ENCODE measurements around the gene DCHS2.

Gene DCHS2

DNA sequence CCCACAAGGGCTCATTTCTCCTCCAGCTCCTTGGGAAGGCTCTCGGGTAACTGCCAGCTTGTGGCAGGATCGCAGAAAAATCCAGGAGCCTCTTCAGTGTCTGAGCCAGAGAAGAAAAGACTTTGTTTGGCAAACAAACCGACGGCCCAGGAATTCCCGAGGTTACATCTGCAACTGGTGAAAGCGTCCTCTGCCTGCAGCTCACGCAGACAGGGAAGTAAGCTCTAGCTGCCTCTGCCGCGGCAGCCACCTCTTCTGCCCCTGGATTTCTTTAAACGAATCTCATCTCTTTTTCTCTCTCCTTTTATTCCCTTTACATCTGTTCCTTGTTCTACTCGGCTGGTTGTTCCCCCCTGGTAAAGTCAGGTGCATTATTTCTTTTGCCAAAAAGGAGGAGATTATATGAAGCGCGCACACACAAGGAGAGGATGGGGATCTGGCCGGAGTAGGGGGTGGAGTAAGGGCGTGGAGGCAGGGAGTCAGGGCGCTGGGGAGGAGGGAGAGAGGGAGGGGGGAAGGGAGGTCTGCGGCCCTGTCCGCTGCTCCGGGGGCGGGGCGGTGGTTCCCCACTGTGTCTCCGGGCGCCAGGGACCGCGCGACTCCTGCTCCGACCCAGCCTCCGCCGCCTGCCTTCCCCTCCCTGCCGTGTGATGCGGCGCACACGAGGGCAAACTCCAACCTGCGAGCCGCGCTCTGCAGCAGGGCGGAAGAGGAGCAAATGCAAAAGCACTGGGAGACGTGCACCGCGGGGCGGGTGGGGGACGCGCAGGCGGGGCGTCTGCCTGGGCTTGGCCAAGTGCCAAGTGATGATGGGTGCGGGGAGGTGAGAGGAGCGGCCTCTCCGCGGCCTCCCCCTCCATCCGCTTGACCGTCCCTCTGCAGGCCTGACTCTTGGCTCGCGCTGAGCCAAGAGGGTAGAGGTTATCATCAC, at the start of gene DCHS2:
TSS of gene DCHS2 (minus strand) at position 459 of the 931 bp plus-strand sequence. CDS start at position 15, 444 bp downstream.
- H3K4me3 ChIP-seq (ENCODE audit: low read length): peak within 1 kb of the TSS; percentile 43; the same call in 1 of the 2 replicates
- no peak for DNase-seq (ENCODE audit: low read depth, low spot score)
- WGBS (ENCODE audit: insufficient coverage, insufficient read length): no CpG with 5 or more reads among the region's 53 CpGs
- H3K27me3 ChIP-seq (ENCODE audit: control insufficient read depth, insufficient read depth, low read length): peaks cover 24% of the 10 kb centered on the region; the same call in 1 of the 2 replicates
- no peak within 1 kb of the TSS for H3K27ac ChIP-seq (ENCODE audit: low read length)
- H3K9me3 ChIP-seq (ENCODE audit: control insufficient read depth, insufficient read depth, low read length): no peaks in the 10 kb centered on the region
- no peaks in the 10 kb centered on the region for H3K36me3 ChIP-seq (ENCODE audit: control insufficient read depth, insufficient read depth, low read length)
- H3K4me1 ChIP-seq (ENCODE audit: control insufficient read depth, insufficient read depth, low read length): peaks cover 3% of the 10 kb centered on the region; the same call in 1 of the 2 replicates

- Histone ChIP-seq H3K27me3 (ENCODE audit: control insufficient read depth, insufficient read depth, low read length) (no peaks in the 10 kb centered on the region), H3K9me3 (ENCODE audit: control insufficient read depth, insufficient read depth, low read length) (no peaks in the 10 kb centered on the region), H3K36me3 (ENCODE audit: control insufficient read depth, insufficient read depth, low read length) (peaks cover 8% of the 10 kb centered on the region; the same call in 1 of the 2 replicates), H3K4me1 (ENCODE audit: control insufficient read depth, insufficient read depth, low read length) (no peaks in the 10 kb centered on the region), H3K4me3 (ENCODE audit: low read length) (no peak overlapping the region), H3K27ac (ENCODE audit: low read length) (no peak overlapping the region)
- no peak for DNase-seq (ENCODE audit: low read depth, low spot score)
- no CpG with 5 or more reads among the region's 1 CpG for WGBS (ENCODE audit: insufficient coverage, insufficient read length)
Observed at GRCh38 chr4:154534296-154534695, 42.7 kb upstream of the DCHS2 start.

GRCh38 chr4:154529728-154530519, 38.3 kb upstream of the DCHS2 start:
- H3K9me3 ChIP-seq (ENCODE audit: control insufficient read depth, insufficient read depth, low read length): no peaks in the 10 kb centered on the region

DNA sequence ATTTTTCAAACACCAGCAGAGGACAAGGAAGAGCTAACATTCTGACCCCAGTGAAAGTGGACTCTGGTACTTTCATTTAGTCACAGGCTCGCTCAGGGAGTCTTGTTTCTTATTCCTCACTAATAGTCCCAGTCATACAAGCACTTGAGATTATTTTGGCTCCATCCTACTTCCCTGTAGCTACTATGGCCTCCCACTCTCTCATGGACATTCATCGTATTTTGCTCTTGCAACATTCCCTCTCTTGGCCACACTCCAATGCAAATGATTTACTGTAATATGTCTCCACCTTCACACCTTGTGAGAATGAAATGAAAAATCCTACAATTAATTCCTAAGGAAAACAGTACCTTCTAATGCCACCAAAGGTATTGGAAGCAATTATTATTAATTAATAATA, 37.3 kb upstream of the DCHS2 start:
- Histone ChIP-seq H3K36me3 (ENCODE audit: control insufficient read depth, insufficient read depth, low read length) (no peaks in the 10 kb centered on the region), H3K4me3 (ENCODE audit: low read length) (no peak overlapping the region), H3K4me1 (ENCODE audit: control insufficient read depth, insufficient read depth, low read length) (no peaks in the 10 kb centered on the region), H3K27ac (ENCODE audit: low read length) (no peak overlapping the region), H3K27me3 (ENCODE audit: control insufficient read depth, insufficient read depth, low read length) (no peaks in the 10 kb centered on the region), H3K9me3 (ENCODE audit: control insufficient read depth, insufficient read depth, low read length) (no peaks in the 10 kb centered on the region)
- WGBS (ENCODE audit: insufficient coverage, insufficient read length): no CpG with 5 or more reads among the region's 2 CpGs
- no peak for DNase-seq (ENCODE audit: low read depth, low spot score)

More at GRCh38 chr4:154529728-154530519, 38.3 kb upstream of the DCHS2 start:
- no peak for DNase-seq (ENCODE audit: low read depth, low spot score)
- H3K27me3 ChIP-seq (ENCODE audit: control insufficient read depth, insufficient read depth, low read length): no peaks in the 10 kb centered on the region
- H3K27ac ChIP-seq (ENCODE audit: low read length): no peak overlapping the region
- H3K4me1 ChIP-seq (ENCODE audit: control insufficient read depth, insufficient read depth, low read length): no peaks in the 10 kb centered on the region
- no CpG with 5 or more reads among the region's 4 CpGs for WGBS (ENCODE audit: insufficient coverage, insufficient read length)
- no peak overlapping the region for H3K4me3 ChIP-seq (ENCODE audit: low read length)
- no peaks in the 10 kb centered on the region for H3K36me3 ChIP-seq (ENCODE audit: control insufficient read depth, insufficient read depth, low read length)

- H3K27me3 ChIP-seq (ENCODE audit: control insufficient read depth, insufficient read depth, low read length): no peaks in the 10 kb centered on the region
- DNase-seq (ENCODE audit: low read depth, low spot score): no peak
- no peak overlapping the region for H3K4me3 ChIP-seq (ENCODE audit: low read length)
- no peak overlapping the region for H3K27ac ChIP-seq (ENCODE audit: low read length)
- H3K9me3 ChIP-seq (ENCODE audit: control insufficient read depth, insufficient read depth, low read length): no peaks in the 10 kb centered on the region
- H3K4me1 ChIP-seq (ENCODE audit: control insufficient read depth, insufficient read depth, low read length): no peaks in the 10 kb centered on the region
- WGBS (ENCODE audit: insufficient coverage, insufficient read length): no CpG with 5 or more reads among the region's 4 CpGs
- H3K36me3 ChIP-seq (ENCODE audit: control insufficient read depth, insufficient read depth, low read length): no peaks in the 10 kb centered on the region
Observed at GRCh38 chr4:154527308-154527707, 35.7 kb upstream of the DCHS2 start.

DNA sequence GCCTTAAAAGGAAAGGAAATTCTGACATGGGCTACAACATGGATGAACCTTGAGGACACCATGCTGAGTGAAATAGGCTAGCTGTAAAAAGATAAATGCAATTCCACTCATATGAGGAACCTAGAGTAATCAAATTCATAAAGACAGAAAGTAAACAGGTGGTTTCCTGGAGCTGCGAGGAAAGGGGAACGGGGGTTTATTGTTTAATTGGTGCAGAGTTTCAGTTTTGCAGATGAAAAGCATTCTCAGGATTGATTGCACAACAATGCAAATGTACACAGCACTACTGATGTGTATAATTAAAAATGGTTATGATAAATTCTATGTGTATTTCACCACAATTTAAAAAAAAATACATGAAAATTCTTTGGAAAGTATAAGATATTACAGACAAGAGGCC, 34.6 kb upstream of the DCHS2 start:
- Histone ChIP-seq H3K4me1 (ENCODE audit: control insufficient read depth, insufficient read depth, low read length) (no peaks in the 10 kb centered on the region), H3K27me3 (ENCODE audit: control insufficient read depth, insufficient read depth, low read length) (no peaks in the 10 kb centered on the region), H3K4me3 (ENCODE audit: low read length) (no peak overlapping the region), H3K36me3 (ENCODE audit: control insufficient read depth, insufficient read depth, low read length) (no peaks in the 10 kb centered on the region), H3K9me3 (ENCODE audit: control insufficient read depth, insufficient read depth, low read length) (no peaks in the 10 kb centered on the region), H3K27ac (ENCODE audit: low read length) (no peak overlapping the region)
- no peak for DNase-seq (ENCODE audit: low read depth, low spot score)
- WGBS (ENCODE audit: insufficient coverage, insufficient read length): no CpG with 5 or more reads among the region's 2 CpGs

DNA sequence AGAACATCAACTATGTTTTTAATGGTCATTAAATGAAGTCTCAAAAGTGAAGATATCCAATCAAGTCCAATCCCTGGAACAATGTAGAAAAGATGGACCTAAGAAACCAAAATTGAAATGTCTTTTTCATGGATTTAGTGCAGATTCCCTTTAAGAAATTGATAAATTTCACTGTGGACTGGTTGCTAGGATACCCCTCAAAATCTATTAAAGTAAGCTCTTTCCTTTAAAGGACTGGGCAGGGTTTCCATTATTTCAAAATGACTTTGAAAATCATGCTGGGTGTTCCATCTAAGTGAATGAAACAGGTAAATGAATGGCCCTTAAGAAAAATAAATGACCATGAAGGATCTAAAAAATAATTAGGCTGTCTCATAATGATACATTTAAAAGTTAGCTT, 30.0 kb upstream of the DCHS2 start:
- no peaks in the 10 kb centered on the region for H3K9me3 ChIP-seq (ENCODE audit: control insufficient read depth, insufficient read depth, low read length)
- no peak overlapping the region for H3K27ac ChIP-seq (ENCODE audit: low read length)
- no peak for DNase-seq (ENCODE audit: low read depth, low spot score)
- H3K36me3 ChIP-seq (ENCODE audit: control insufficient read depth, insufficient read depth, low read length): no peaks in the 10 kb centered on the region
- H3K4me1 ChIP-seq (ENCODE audit: control insufficient read depth, insufficient read depth, low read length): no peaks in the 10 kb centered on the region
- H3K27me3 ChIP-seq (ENCODE audit: control insufficient read depth, insufficient read depth, low read length): no peaks in the 10 kb centered on the region
- no peak overlapping the region for H3K4me3 ChIP-seq (ENCODE audit: low read length)

DNA sequence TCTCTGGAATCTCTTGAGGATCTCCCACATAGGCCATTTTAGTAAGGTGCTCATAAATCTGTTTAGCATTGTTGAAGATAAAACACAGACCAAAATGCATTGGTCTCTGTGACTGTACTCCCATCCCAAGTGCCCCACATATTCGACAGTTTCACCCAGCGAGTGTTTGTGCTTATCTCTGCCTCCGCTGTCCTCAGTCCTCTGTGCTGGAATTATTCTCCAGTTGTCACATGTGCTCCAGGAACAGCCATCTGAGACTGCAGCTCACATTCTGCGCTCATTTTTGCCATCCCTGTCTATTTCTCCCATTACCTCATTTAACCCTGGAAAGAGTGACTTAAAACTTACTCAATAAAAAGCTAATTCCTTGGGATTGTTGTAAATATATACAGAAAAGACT, 27.6 kb upstream of the DCHS2 start:
- WGBS (ENCODE audit: insufficient coverage, insufficient read length): no CpG with 5 or more reads among the region's 4 CpGs
- Histone ChIP-seq H3K36me3 (ENCODE audit: control insufficient read depth, insufficient read depth, low read length) (no peaks in the 10 kb centered on the region), H3K27me3 (ENCODE audit: control insufficient read depth, insufficient read depth, low read length) (no peaks in the 10 kb centered on the region)

GRCh38 chr4:154517591-154517990, 26.0 kb upstream of the DCHS2 start:
- no peaks in the 10 kb centered on the region for H3K36me3 ChIP-seq (ENCODE audit: control insufficient read depth, insufficient read depth, low read length)
- WGBS (ENCODE audit: insufficient coverage, insufficient read length): no CpG with 5 or more reads among the region's 4 CpGs

More for the DNA sequence above, 27.6 kb upstream of the DCHS2 start:
- Histone ChIP-seq H3K27ac (ENCODE audit: low read length) (no peak overlapping the region), H3K4me3 (ENCODE audit: low read length) (no peak overlapping the region), H3K9me3 (ENCODE audit: control insufficient read depth, insufficient read depth, low read length) (no peaks in the 10 kb centered on the region), H3K4me1 (ENCODE audit: control insufficient read depth, insufficient read depth, low read length) (no peaks in the 10 kb centered on the region)
- no peak for DNase-seq (ENCODE audit: low read depth, low spot score)

DNA sequence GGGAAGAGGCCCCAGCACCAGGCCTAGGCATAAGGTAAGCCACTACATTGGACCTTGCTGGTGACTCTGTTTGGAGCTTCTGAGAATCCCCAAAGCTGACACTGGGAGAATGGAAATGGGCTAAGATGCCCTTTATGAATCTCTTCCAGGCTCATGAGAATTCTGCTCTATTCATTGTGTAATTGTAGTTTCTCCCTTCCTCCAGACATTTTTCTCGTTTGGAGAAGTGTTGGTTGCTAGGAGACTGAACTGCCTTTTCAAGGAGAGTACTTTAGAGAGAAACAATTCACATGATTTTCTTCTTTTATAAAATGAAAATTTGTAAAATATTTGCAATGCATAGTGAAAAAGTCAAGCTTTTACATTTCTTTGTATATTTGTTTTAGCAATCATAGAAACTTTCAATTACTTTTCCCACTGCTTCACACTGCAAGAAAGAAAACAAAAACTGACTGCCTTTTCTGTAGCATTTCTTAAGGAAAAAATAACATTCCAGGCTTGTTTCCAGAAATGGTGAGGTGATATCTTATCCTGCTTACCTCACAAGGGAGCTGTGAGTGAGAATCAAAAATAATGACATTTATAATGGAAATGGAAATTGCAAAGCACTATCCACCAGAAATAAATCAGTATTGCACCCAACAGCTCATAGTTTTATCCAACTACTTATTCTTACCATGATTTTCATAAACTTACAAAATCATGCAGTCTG, 24.9 kb upstream of the DCHS2 start:
- Histone ChIP-seq H3K9me3 (ENCODE audit: control insufficient read depth, insufficient read depth, low read length) (no peaks in the 10 kb centered on the region), H3K36me3 (ENCODE audit: control insufficient read depth, insufficient read depth, low read length) (no peaks in the 10 kb centered on the region), H3K4me3 (ENCODE audit: low read length) (no peak overlapping the region), H3K4me1 (ENCODE audit: control insufficient read depth, insufficient read depth, low read length) (no peaks in the 10 kb centered on the region), H3K27ac (ENCODE audit: low read length) (no peak overlapping the region), H3K27me3 (ENCODE audit: control insufficient read depth, insufficient read depth, low read length) (no peaks in the 10 kb centered on the region)
- WGBS (ENCODE audit: insufficient coverage, insufficient read length): no CpG with 5 or more reads among the region's 1 CpG
- DNase-seq (ENCODE audit: low read depth, low spot score): no peak

More at GRCh38 chr4:154517591-154517990, 26.0 kb upstream of the DCHS2 start:
- no peaks in the 10 kb centered on the region for H3K27me3 ChIP-seq (ENCODE audit: control insufficient read depth, insufficient read depth, low read length)
- no peak for DNase-seq (ENCODE audit: low read depth, low spot score)
- H3K4me1 ChIP-seq (ENCODE audit: control insufficient read depth, insufficient read depth, low read length): no peaks in the 10 kb centered on the region
- no peaks in the 10 kb centered on the region for H3K9me3 ChIP-seq (ENCODE audit: control insufficient read depth, insufficient read depth, low read length)
- no peak overlapping the region for H3K4me3 ChIP-seq (ENCODE audit: low read length)
- H3K27ac ChIP-seq (ENCODE audit: low read length): no peak overlapping the region
